ENCODE measurements around the gene NLRP5. TPM values are rescaled to one million over a fixed set of nuclear protein-coding genes. Genes with fewer than 3 reads are reported as not detected.

Gene NLRP5
- total RNA-seq, 1 donor from 2014 or later = not detected

DNA sequence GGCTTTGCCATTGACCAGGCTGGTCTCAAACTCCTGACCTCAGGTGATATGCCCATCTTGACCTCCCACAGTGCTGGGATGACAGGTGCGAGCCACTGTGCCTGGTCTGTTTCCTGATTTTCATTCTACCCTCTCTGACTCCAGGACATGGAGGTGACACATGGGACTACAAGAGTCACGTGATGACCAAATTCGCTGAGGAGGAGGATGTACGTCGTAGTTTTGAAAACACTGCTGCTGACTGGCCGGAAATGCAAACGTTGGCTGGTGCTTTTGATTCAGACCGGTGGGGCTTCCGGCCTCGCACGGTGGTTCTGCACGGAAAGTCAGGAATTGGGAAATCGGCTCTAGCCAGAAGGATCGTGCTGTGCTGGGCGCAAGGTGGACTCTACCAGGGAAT is 40.2 kb downstream of the NLRP5 start:
- H4K20me1 ChIP-seq (ENCODE audit: insufficient read depth, low read length) = no peaks in the 10 kb centered on the region
- FAIRE-seq (no peak), DNase-seq (ENCODE audit: low read depth) (no peak)
- Mint-ChIP-seq H3K4me1 (ENCODE audit: low read depth, unreplicated experiment) (no peaks in the 10 kb centered on the region), H3K9me3 (ENCODE audit: unreplicated experiment) (peaks cover 18% of the 10 kb centered on the region), H3K36me3 (ENCODE audit: low read depth, unreplicated experiment) (no peaks in the 10 kb centered on the region), H3K27me3 (ENCODE audit: low read depth, unreplicated experiment) (no peaks in the 10 kb centered on the region), H3K27ac (ENCODE audit: unreplicated experiment) (no peak overlapping the region), H3K4me3 (ENCODE audit: unreplicated experiment) (no peak overlapping the region)
- no peak overlapping the region for H2AFZ ChIP-seq (ENCODE audit: low read depth, low read length)
- H3K27ac ChIP-seq (ENCODE audit: low read depth, low read length) = no peak overlapping the region
- H3K4me1 ChIP-seq (ENCODE audit: insufficient read depth, low read length) = no peaks in the 10 kb centered on the region
- H3K27me3 ChIP-seq (ENCODE audit: insufficient read depth, low read length) = no peaks in the 10 kb centered on the region
- H3K4me2 ChIP-seq (ENCODE audit: low read length) = no peak overlapping the region
- H3K79me2 ChIP-seq (ENCODE audit: insufficient read depth, low read length) = no peaks in the 10 kb centered on the region
- no peaks in the 10 kb centered on the region for H3K36me3 ChIP-seq (ENCODE audit: insufficient read depth, low read length)
- peaks cover 16% of the 10 kb centered on the region for H3K9me3 ChIP-seq (ENCODE audit: insufficient read depth, low read depth, low read length)
- H3K9ac ChIP-seq (ENCODE audit: low read length) = no peak overlapping the region
- TF ChIP-seq, protein P1, sequence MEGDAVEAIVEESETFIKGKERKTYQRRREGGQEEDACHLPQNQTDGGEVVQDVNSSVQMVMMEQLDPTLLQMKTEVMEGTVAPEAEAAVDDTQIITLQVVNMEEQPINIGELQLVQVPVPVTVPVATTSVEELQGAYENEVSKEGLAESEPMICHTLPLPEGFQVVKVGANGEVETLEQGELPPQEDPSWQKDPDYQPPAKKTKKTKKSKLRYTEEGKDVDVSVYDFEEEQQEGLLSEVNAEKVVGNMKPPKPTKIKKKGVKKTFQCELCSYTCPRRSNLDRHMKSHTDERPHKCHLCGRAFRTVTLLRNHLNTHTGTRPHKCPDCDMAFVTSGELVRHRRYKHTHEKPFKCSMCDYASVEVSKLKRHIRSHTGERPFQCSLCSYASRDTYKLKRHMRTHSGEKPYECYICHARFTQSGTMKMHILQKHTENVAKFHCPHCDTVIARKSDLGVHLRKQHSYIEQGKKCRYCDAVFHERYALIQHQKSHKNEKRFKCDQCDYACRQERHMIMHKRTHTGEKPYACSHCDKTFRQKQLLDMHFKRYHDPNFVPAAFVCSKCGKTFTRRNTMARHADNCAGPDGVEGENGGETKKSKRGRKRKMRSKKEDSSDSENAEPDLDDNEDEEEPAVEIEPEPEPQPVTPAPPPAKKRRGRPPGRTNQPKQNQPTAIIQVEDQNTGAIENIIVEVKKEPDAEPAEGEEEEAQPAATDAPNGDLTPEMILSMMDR (IDR thresholded peaks at IDR 0.05; ENCODE audit: insufficient read depth, low read depth, low read length) = no peak
- no peak for TF ChIP-seq EZH2 (IDR thresholded peaks at IDR 0.05; ENCODE audit: insufficient read depth, low read length)
- no peak overlapping the region for H3K4me3 ChIP-seq (ENCODE audit: insufficient read depth, low read depth, low read length)

DNA sequence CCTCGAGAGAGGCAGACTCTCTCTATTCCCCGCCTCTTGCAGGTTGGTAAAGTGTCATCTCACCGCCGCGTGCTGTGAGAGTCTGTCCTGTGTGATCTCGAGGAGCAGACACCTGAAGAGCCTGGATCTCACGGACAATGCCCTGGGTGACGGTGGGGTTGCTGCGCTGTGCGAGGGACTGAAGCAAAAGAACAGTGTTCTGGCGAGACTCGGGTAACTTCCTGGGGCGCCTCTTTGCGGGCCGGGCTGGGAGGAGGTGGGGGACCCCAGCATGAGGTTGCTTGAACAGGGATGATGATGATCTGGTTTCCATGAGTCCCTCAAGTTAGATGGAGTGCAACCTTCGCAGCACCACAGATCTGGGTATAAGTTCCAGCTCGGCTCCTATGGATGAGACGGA is 67.0 kb downstream of the NLRP5 start:
- no peak overlapping the region for H2AFZ ChIP-seq (ENCODE audit: low read depth, low read length)
- no peak overlapping the region for H3K4me3 Mint-ChIP-seq (ENCODE audit: unreplicated experiment)
- peaks cover 15% of the 10 kb centered on the region for H3K9me3 Mint-ChIP-seq (ENCODE audit: unreplicated experiment)
- H3K36me3 ChIP-seq (ENCODE audit: insufficient read depth, low read length) = no peaks in the 10 kb centered on the region
- no peak overlapping the region for H3K4me3 ChIP-seq (ENCODE audit: insufficient read depth, low read depth, low read length)
- no peaks in the 10 kb centered on the region for H3K27me3 ChIP-seq (ENCODE audit: insufficient read depth, low read length)
- no peaks in the 10 kb centered on the region for H4K20me1 ChIP-seq (ENCODE audit: insufficient read depth, low read length)
- no peaks in the 10 kb centered on the region for H3K36me3 Mint-ChIP-seq (ENCODE audit: low read depth, unreplicated experiment)
- no peaks in the 10 kb centered on the region for H3K27me3 Mint-ChIP-seq (ENCODE audit: low read depth, unreplicated experiment)
- no peak overlapping the region for H3K27ac ChIP-seq (ENCODE audit: low read depth, low read length)
- no peak overlapping the region for H3K27ac Mint-ChIP-seq (ENCODE audit: unreplicated experiment)
- no peak overlapping the region for H3K4me2 ChIP-seq (ENCODE audit: low read length)
- H3K9ac ChIP-seq (ENCODE audit: low read length) = no peak overlapping the region
- H3K4me1 Mint-ChIP-seq (ENCODE audit: low read depth, unreplicated experiment) = no peaks in the 10 kb centered on the region
- peaks cover 6% of the 10 kb centered on the region for H3K9me3 ChIP-seq (ENCODE audit: insufficient read depth, low read depth, low read length)
- DNase-seq (ENCODE audit: low read depth) (no peak), FAIRE-seq (no peak)
- TF ChIP-seq EZH2 (IDR thresholded peaks at IDR 0.05; ENCODE audit: insufficient read depth, low read length) = no peak
- TF ChIP-seq, protein P1 (IDR thresholded peaks at IDR 0.05; ENCODE audit: insufficient read depth, low read depth, low read length) = no peak
- no peaks in the 10 kb centered on the region for H3K79me2 ChIP-seq (ENCODE audit: insufficient read depth, low read length)
- H3K4me1 ChIP-seq (ENCODE audit: insufficient read depth, low read length) = no peaks in the 10 kb centered on the region

DNA sequence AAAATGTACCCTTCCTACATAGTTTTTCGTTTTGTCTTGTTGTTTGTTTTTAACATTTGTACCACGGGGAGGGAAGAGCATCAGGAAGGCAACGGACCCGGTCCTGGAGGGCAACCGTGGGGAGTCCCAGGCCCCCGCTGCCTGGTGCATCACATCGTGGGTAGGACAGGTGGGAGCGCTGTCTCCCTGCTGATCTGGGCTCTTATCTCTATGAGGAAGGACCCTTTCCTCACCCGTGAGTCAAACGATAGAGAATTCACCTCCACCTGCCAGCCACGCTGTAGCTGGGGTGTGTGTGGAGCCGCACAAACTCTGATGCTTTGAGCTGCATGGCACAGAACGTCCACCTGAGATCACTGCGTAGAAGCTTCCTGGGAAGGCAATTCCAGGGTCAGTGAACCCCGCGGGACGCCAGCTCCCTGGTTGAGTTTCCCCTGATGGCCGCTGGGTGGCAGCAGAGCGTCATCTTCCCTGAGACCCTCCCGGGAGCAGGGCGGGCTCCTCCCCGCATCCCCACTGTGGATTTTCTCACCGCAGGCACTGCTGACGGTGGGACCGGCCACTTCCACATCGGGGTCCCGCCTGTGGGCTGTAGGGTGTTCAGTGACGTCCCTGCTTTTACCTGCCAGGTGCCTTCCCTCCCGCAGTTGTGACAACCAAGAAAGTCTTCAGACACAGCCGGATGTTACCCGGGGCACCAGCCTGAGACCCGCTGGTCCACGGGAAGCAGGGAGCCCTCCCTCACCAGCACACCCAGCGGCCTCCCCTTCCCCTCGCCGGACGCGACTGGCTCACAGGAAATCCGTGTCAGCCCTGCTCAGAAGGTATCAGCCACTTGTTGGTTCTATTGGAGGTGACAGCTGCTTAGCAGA is 79.8 kb downstream of the NLRP5 start:
- Mint-ChIP-seq H3K27me3 (ENCODE audit: low read depth, unreplicated experiment) (peaks cover 25% of the 10 kb centered on the region), H3K36me3 (ENCODE audit: low read depth, unreplicated experiment) (no peaks in the 10 kb centered on the region), H3K4me1 (ENCODE audit: low read depth, unreplicated experiment) (no peaks in the 10 kb centered on the region), H3K27ac (ENCODE audit: unreplicated experiment) (no peak overlapping the region), H3K4me3 (ENCODE audit: unreplicated experiment) (peak overlapping the region; percentile 54), H3K9me3 (ENCODE audit: unreplicated experiment) (peaks cover 5% of the 10 kb centered on the region)
- Histone ChIP-seq H3K9me3 (ENCODE audit: insufficient read depth, low read depth, low read length) (no peaks in the 10 kb centered on the region), H3K36me3 (ENCODE audit: insufficient read depth, low read length) (no peaks in the 10 kb centered on the region), H3K4me3 (ENCODE audit: insufficient read depth, low read depth, low read length) (peak overlapping the region; percentile 29), H3K4me1 (ENCODE audit: insufficient read depth, low read length) (no peaks in the 10 kb centered on the region), H2AFZ (ENCODE audit: low read depth, low read length) (peak overlapping the region; percentile 67), H3K9ac (ENCODE audit: low read length) (peak overlapping the region; percentile 16), H3K27me3 (ENCODE audit: insufficient read depth, low read length) (no peaks in the 10 kb centered on the region), H3K27ac (ENCODE audit: low read depth, low read length) (no peak overlapping the region), H4K20me1 (ENCODE audit: insufficient read depth, low read length) (no peaks in the 10 kb centered on the region), H3K79me2 (ENCODE audit: insufficient read depth, low read length) (no peaks in the 10 kb centered on the region), H3K4me2 (ENCODE audit: low read length) (peak overlapping the region; percentile 82)
- TF ChIP-seq, protein P1 (IDR thresholded peaks at IDR 0.05; ENCODE audit: insufficient read depth, low read depth, low read length) = peak; percentile 54
- no peak for TF ChIP-seq EZH2 (IDR thresholded peaks at IDR 0.05; ENCODE audit: insufficient read depth, low read length)
- FAIRE-seq (no peak), DNase-seq (ENCODE audit: low read depth) (no peak)
